Measurements from ENCODE around the gene PLA2G2C.

PLA2G2C gene

GRCh38 chr1:20126041-20126805 lies 60.1 kb downstream of the PLA2G2C start:
- no peak for DNase-seq

DNA sequence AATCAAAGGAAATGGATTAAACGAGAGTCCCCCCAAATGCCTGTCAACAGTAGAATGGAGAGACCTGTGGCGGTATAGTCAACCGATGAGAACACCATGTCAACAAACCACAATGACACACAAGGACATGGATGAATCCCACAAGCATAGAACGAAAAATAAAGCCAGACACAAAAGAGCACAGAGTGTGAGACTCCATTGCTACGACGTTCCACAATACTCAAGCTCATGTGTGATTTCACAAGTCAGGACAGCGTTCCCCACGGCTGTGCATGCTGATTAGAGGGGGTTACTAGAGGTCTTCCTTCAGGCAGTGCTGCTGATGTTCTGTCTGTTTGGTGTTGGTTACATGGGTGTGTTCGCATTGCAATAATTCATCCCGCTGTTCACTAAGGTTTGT lies 61.2 kb downstream of the PLA2G2C start:
- no peak for DNase-seq

GRCh38 chr1:20124456-20125057 lies 61.8 kb downstream of the PLA2G2C start:
- DNase-seq, result no peak

- no peak for DNase-seq
Measured at GRCh38 chr1:20123722-20124455, 62.4 kb downstream of the PLA2G2C start.

- DNase-seq, result no peak
Measured at GRCh38 chr1:20120796-20121195, 65.5 kb downstream of the PLA2G2C start.

- DNase-seq, result no peak
Measured at GRCh38 chr1:20119347-20119746, 67.0 kb downstream of the PLA2G2C start, which contains the start of gene PLA2G2D. TSS of gene PLA2G2D (minus strand) at chr1:20119536. CDS start at chr1:20119498, 38 bp downstream.

DNA sequence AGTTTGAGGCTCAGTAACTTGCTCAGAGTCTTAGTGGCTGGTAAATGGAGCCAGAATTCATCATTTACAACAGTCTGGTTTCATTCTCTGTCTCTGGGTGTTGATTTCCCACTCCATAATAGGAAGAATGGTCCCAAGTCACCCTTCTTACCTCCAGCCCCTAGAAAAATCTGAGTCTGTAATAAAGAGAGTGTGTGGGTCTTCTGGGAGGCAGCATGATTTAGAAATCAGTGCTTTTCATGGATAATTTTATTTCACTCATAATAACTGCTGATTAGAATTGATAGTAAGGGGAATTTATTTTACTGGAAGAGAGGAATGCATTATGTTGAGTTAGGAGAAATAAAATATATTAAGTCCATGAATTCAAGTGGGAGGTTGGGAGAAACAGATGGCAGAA lies 69.1 kb downstream of the PLA2G2C start:
- no peak for DNase-seq

DNA sequence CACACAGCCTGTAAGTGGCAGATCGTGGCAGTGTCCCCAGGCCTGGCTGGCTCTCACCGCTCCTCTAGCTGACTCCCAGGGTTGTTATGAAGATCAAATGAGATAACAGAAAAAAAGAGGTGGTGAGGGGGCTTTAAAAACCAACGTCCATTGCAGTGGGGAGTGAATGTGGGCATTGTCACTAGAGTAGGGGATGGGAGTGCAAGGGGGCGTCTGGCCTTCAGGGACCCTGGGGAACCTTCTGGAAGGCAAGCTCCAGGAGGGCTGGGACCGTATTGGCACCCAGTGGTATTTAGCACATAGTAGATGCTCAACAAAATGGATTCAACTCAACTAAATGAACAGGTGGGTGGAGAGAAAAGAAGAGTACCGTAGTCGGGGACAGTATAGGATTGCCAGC lies 70.4 kb downstream of the PLA2G2C start:
- DNase-seq, result no peak

DNA sequence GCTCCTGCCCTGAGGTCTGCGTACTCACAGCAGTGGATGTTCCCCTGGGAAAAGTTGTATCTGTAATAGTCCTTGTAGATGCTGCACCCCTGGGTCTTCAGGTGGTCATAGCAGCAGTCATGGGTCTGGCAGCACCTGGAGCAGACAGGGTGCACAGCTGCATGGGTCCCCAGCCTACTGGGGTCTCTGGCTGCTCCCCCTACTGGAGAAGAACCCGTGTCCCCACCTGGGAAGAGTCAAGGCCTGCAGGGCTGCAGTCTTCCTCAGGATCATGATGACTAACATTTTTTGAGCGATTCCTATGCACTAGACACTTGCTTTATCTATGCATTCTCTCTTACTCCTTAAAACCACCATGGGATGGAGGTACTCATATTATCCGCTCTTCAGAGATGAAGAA lies 70.8 kb downstream of the PLA2G2C start:
- no peak for DNase-seq

GRCh38 chr1:20114021-20114648 lies 72.2 kb downstream of the PLA2G2C start:
- DNase-seq, result no peak
